ENCODE measurements around the gene PTGES. TPM values are rescaled to one million over a fixed set of nuclear protein-coding genes. Genes with fewer than 3 reads are reported as not detected.

PTGES gene
- total and polyA plus RNA-seq, 10 of the 15 experiments (the other 5 are each of a cell fraction or from before 2014, with no cell fraction given): 0.57 TPM; not detected in 9

- TF ChIP-seq ZBTB40 (IDR thresholded peaks at IDR 0.05; ENCODE audit: borderline replicate concordance) (no peak), HCFC1 (IDR thresholded peaks at IDR 0.05; ENCODE audit: low read length) (no peak), CEBPB (IDR thresholded peaks at IDR 0.05; ENCODE audit: borderline replicate concordance in 1 of 2, low read depth in 2 of 2, low read length in 2 of 2) (no peak), IRF4 (IDR thresholded peaks at IDR 0.05; ENCODE audit: low read depth, low read length) (no peak), SMAD1 (IDR thresholded peaks at IDR 0.05; ENCODE audit: low read depth, partially characterized antibody) (no peak), CHD2 (IDR thresholded peaks at IDR 0.05; ENCODE audit: borderline replicate concordance, low read depth, low read length) (no peak), NFYA (IDR thresholded peaks at IDR 0.05; ENCODE audit: borderline replicate concordance, low read depth, low read length) (no peak), WRNIP1 (IDR thresholded peaks at IDR 0.05; ENCODE audit: borderline replicate concordance, low read depth, low read length) (no peak), CEBPZ (IDR thresholded peaks at IDR 0.05; ENCODE audit: low read depth, low read length) (no peak), ZBTB11 (CRISPR knock-in tag; IDR thresholded peaks at IDR 0.05) (no peak), EGR1 (IDR thresholded peaks at IDR 0.05; ENCODE audit: borderline replicate concordance in 1 of 2, low read depth in 2 of 2, low read length in 2 of 2) (no peak), EED (IDR thresholded peaks at IDR 0.05; ENCODE audit: low read depth) (no peak)
- TF ChIP-seq, protein P1, sequence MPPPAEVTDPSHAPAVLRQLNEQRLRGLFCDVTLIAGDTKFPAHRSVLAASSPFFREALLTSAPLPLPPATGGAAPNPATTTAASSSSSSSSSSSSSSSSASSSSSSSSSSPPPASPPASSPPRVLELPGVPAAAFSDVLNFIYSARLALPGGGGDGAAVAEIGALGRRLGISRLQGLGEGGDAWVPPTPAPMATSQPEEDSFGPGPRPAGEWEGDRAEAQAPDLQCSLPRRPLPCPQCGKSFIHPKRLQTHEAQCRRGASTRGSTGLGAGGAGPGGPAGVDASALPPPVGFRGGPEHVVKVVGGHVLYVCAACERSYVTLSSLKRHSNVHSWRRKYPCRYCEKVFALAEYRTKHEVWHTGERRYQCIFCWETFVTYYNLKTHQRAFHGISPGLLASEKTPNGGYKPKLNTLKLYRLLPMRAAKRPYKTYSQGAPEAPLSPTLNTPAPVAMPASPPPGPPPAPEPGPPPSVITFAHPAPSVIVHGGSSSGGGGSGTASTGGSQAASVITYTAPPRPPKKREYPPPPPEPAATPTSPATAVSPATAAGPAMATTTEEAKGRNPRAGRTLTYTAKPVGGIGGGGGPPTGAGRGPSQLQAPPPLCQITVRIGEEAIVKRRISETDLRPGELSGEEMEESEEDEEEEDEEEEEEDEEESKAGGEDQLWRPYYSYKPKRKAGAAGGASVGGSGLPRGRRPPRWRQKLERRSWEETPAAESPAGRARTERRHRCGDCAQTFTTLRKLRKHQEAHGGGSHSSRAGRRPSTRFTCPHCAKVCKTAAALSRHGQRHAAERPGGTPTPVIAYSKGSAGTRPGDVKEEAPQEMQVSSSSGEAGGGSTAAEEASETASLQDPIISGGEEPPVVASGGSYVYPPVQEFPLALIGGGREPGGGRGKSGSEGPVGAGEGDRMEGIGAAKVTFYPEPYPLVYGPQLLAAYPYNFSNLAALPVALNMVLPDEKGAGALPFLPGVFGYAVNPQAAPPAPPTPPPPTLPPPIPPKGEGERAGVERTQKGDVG (CRISPR knock-in tag; IDR thresholded peaks at IDR 0.05): no peak
- TF ChIP-seq, protein P2, sequence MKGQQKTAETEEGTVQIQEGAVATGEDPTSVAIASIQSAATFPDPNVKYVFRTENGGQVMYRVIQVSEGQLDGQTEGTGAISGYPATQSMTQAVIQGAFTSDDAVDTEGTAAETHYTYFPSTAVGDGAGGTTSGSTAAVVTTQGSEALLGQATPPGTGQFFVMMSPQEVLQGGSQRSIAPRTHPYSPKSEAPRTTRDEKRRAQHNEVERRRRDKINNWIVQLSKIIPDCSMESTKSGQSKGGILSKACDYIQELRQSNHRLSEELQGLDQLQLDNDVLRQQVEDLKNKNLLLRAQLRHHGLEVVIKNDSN (IDR thresholded peaks at IDR 0.05; ENCODE audit: borderline replicate concordance, extremely low read length, insufficient read depth, low read depth, low read length): no peak
Measured at GRCh38 chr9:129695870-129696269, 57.0 kb downstream of the PTGES start (continued).

Data from GM12878 (cell line).